ENCODE results near the gene PLXNA1.

PLXNA1 gene

GRCh38 chr3:126972866-126973265 lies 10.0 kb upstream of the PLXNA1 start:
- Histone ChIP-seq H3K27me3 (ENCODE audit: insufficient read depth, low read length, poor library complexity, severe bottlenecking) (no peaks in the 10 kb centered on the region), H3K9ac (ENCODE audit: low read depth, low read length, poor library complexity, severe bottlenecking) (no peak overlapping the region), H3K9me3 (ENCODE audit: insufficient read depth, low read depth, low read length) (peaks cover 4% of the 10 kb centered on the region; the same call in 1 of the 2 replicates), H3K4me3 (ENCODE audit: low read length, poor library complexity, severe bottlenecking) (no peak overlapping the region), H3K79me2 (ENCODE audit: insufficient read depth, low read length) (no peaks in the 10 kb centered on the region), H4K20me1 (ENCODE audit: insufficient read depth, low read length, poor library complexity, severe bottlenecking) (no peaks in the 10 kb centered on the region), H3K4me1 (ENCODE audit: insufficient read depth, low read length, poor library complexity, severe bottlenecking) (no peaks in the 10 kb centered on the region), H2AFZ (ENCODE audit: low read length) (no peak overlapping the region), H3K4me2 (ENCODE audit: low read depth, low read length, poor library complexity, severe bottlenecking) (no peak overlapping the region), H3F3A (ENCODE audit: low read depth) (no peaks in the 10 kb centered on the region), H3K9me2 (replicated peaks; ENCODE audit: low read depth, low read length) (no peaks in the 10 kb centered on the region), H3K36me3 (ENCODE audit: insufficient read depth, low read length) (no peaks in the 10 kb centered on the region)
- no peak for TF ChIP-seq EZH2phosphoT487 (IDR thresholded peaks at IDR 0.05; ENCODE audit: borderline replicate concordance)
- peak; percentile 25; the same call in 1 of the 2 replicates for TF ChIP-seq CTCF (conservative IDR thresholded peaks at IDR 0.05; ENCODE audit: low read length)

- no peaks in the 10 kb centered on the region for H3K9me2 ChIP-seq (replicated peaks; ENCODE audit: low read depth, low read length)
- no peaks in the 10 kb centered on the region for H3F3A ChIP-seq (ENCODE audit: low read depth)
- H3K36me3 ChIP-seq (ENCODE audit: insufficient read depth, low read length) = no peaks in the 10 kb centered on the region
- TF ChIP-seq EZH2phosphoT487 (IDR thresholded peaks at IDR 0.05; ENCODE audit: borderline replicate concordance) (no peak), CTCF (conservative IDR thresholded peaks at IDR 0.05; ENCODE audit: low read length) (no peak)
- no peaks in the 10 kb centered on the region for H3K27me3 ChIP-seq (ENCODE audit: insufficient read depth, low read length, poor library complexity, severe bottlenecking)
- H3K9ac ChIP-seq (ENCODE audit: low read depth, low read length, poor library complexity, severe bottlenecking) = no peak overlapping the region
- peaks cover 1% of the 10 kb centered on the region for H3K4me1 ChIP-seq (ENCODE audit: insufficient read depth, low read length, poor library complexity, severe bottlenecking)
- H3K9me3 ChIP-seq (ENCODE audit: insufficient read depth, low read depth, low read length) = peaks cover 4% of the 10 kb centered on the region; the same call in 1 of the 2 replicates
- H3K79me2 ChIP-seq (ENCODE audit: insufficient read depth, low read length) = no peaks in the 10 kb centered on the region
- no peak overlapping the region for H3K4me3 ChIP-seq (ENCODE audit: low read length, poor library complexity, severe bottlenecking)
- no peak overlapping the region for H3K4me2 ChIP-seq (ENCODE audit: low read depth, low read length, poor library complexity, severe bottlenecking)
- H2AFZ ChIP-seq (ENCODE audit: low read length) = no peak overlapping the region
- H4K20me1 ChIP-seq (ENCODE audit: insufficient read depth, low read length, poor library complexity, severe bottlenecking) = no peaks in the 10 kb centered on the region
Measured at GRCh38 chr3:126973814-126974213, 9.1 kb upstream of the PLXNA1 start.

- TF ChIP-seq CTCF (conservative IDR thresholded peaks at IDR 0.05; ENCODE audit: low read length) = no peak
- TF ChIP-seq EZH2phosphoT487 (IDR thresholded peaks at IDR 0.05; ENCODE audit: borderline replicate concordance) = no peak
- no peaks in the 10 kb centered on the region for H3K79me2 ChIP-seq (ENCODE audit: insufficient read depth, low read length)
Measured at GRCh38 chr3:126974756-126975155, 8.2 kb upstream of the PLXNA1 start.

More at GRCh38 chr3:126974756-126975155, 8.2 kb upstream of the PLXNA1 start:
- H3K4me2 ChIP-seq (ENCODE audit: low read depth, low read length, poor library complexity, severe bottlenecking) = no peak overlapping the region
- no peak overlapping the region for H3K9ac ChIP-seq (ENCODE audit: low read depth, low read length, poor library complexity, severe bottlenecking)
- H3K36me3 ChIP-seq (ENCODE audit: insufficient read depth, low read length) = no peaks in the 10 kb centered on the region
- H4K20me1 ChIP-seq (ENCODE audit: insufficient read depth, low read length, poor library complexity, severe bottlenecking) = no peaks in the 10 kb centered on the region
- H3K9me3 ChIP-seq (ENCODE audit: insufficient read depth, low read depth, low read length) = peaks cover 4% of the 10 kb centered on the region; the same call in 1 of the 2 replicates
- no peaks in the 10 kb centered on the region for H3K27me3 ChIP-seq (ENCODE audit: insufficient read depth, low read length, poor library complexity, severe bottlenecking)
- H3K4me3 ChIP-seq (ENCODE audit: low read length, poor library complexity, severe bottlenecking) = no peak overlapping the region
- no peaks in the 10 kb centered on the region for H3F3A ChIP-seq (ENCODE audit: low read depth)
- H3K4me1 ChIP-seq (ENCODE audit: insufficient read depth, low read length, poor library complexity, severe bottlenecking) = peaks cover 7% of the 10 kb centered on the region
- H3K9me2 ChIP-seq (replicated peaks; ENCODE audit: low read depth, low read length) = no peaks in the 10 kb centered on the region
- no peak overlapping the region for H2AFZ ChIP-seq (ENCODE audit: low read length)

All from Loucy (cell line).